K562 (cell line): ENCODE measurements around the gene ZNF763.

Experiments
- CHD2 ChIP-seq: IDR thresholded peaks from 2 replicates; pipeline ENCODE4 v1.6.1; 2011; ENCODE audit warnings: low read depth, low read length
- CREB1 ChIP-seq, 2 experiments: sonication (generic) in 1 of 2; formaldehyde crosslinking in 1 of 2; IDR thresholded peaks; 2 replicates each; pipeline versions ENCODE4 v1.6.1 to v1.8.0; 2012 to 2022; ENCODE audit warnings: inconsistent platforms in 1 of 2, mild to moderate bottlenecking in 1 of 2, missing genetic modification reagents in 1 of 2, moderate library complexity in 1 of 2
- GABPA ChIP-seq: fragments of 200-800 bp; sonication (Bioruptor generic); conservative IDR thresholded peaks from 2 replicates; pipeline ENCODE4 v1.6.1; 2016; ENCODE audit warnings: low read depth, missing genetic modification characterization, missing compliant biosample characterization
- HSF4 ChIP-seq: fragments of 250-450 bp; sonication (Bioruptor Pico); IDR thresholded peaks from 2 replicates; pipeline ENCODE4 v2.1.2; 2022; ENCODE audit warnings: mild to moderate bottlenecking, moderate library complexity, borderline replicate concordance
- MEF2A ChIP-seq: IDR thresholded peaks from 2 replicates; pipeline ENCODE4 v1.6.1; 2011; ENCODE audit warnings: low read depth, mild to moderate bottlenecking, low read length, moderate library complexity; ENCODE audit not compliant: control insufficient read depth
- POLR2A ChIP-seq: fragments of 450-650 bp; conservative IDR thresholded peaks from 2 replicates; pipeline ENCODE4 v1.6.1; 2016
- RBM39 ChIP-seq: fragments of 200-400 bp; formaldehyde crosslinking; optimal IDR thresholded peaks from 2 replicates; pipeline ENCODE3; 2018; ENCODE audit warnings: low read depth, low read length
- SIN3B ChIP-seq: fragments of 450-650 bp; IDR thresholded peaks from 2 replicates; pipeline ENCODE4 v1.6.1; 2017; ENCODE audit warnings: low read depth, mild to moderate bottlenecking, moderate library complexity
- SMARCC2 ChIP-seq: fragments of 450-650 bp; IDR thresholded peaks from 2 replicates; pipeline ENCODE4 v1.6.1; 2017; ENCODE audit warnings: antibody characterized with exemption, moderate library complexity, mild to moderate bottlenecking, low read depth
- ZFP36 ChIP-seq: fragments of 150-350 bp; IDR thresholded peaks from 2 replicates; pipeline ENCODE4 v1.6.1; 2018; ENCODE audit warnings: low read length, low read depth; ENCODE audit not compliant: partially characterized antibody
- TF ChIP-seq, protein P1 (sequence below), 3 experiments: IDR thresholded peaks in 2 of 3; conservative IDR thresholded peaks in 1 of 3; 2 replicates each; pipeline ENCODE4 v1.5.1; 2011 to 2012; ENCODE audit warnings: low read length in 3 of 3, mild to moderate bottlenecking in 3 of 3, control low read depth in 2 of 3, improper control_type of control experiment in 1 of 3, inconsistent platforms in 1 of 3, low read depth in 1 of 3, mixed read lengths in 1 of 3, moderate library complexity in 1 of 3; ENCODE audit not compliant: insufficient read depth in 2 of 3
- TF ChIP-seq, protein P2 (sequence below), 2 experiments: fragments of 450-650 bp in 1 of 2; IDR thresholded peaks; 2 replicates each; pipeline ENCODE4 v1.6.1; 2011 to 2017; ENCODE audit warnings: low read depth in 2 of 2, antibody characterized with exemption in 1 of 2, borderline replicate concordance in 1 of 2, low read length in 1 of 2, mild to moderate bottlenecking in 1 of 2, mixed read lengths in 1 of 2; ENCODE audit not compliant: control insufficient read depth in 1 of 2
- TF ChIP-seq, protein P3 (sequence below): IDR thresholded peaks from 3 replicates; pipeline ENCODE4 v1.6.1; 2011; ENCODE audit warnings: borderline replicate concordance, mild to moderate bottlenecking; ENCODE audit not compliant: insufficient read length, insufficient read depth
- TF ChIP-seq, protein P4 (sequence below), 2 experiments: fragments of 450-650 bp in 1 of 2; sonication (generic) in 1 of 2; formaldehyde crosslinking in 1 of 2; IDR thresholded peaks; 2 replicates each; pipeline versions ENCODE4 v1.7.1 to v1.9.0; 2016 to 2022; ENCODE audit warnings: inconsistent platforms in 1 of 2, mild to moderate bottlenecking in 1 of 2, missing genetic modification reagents in 1 of 2

DNA sequence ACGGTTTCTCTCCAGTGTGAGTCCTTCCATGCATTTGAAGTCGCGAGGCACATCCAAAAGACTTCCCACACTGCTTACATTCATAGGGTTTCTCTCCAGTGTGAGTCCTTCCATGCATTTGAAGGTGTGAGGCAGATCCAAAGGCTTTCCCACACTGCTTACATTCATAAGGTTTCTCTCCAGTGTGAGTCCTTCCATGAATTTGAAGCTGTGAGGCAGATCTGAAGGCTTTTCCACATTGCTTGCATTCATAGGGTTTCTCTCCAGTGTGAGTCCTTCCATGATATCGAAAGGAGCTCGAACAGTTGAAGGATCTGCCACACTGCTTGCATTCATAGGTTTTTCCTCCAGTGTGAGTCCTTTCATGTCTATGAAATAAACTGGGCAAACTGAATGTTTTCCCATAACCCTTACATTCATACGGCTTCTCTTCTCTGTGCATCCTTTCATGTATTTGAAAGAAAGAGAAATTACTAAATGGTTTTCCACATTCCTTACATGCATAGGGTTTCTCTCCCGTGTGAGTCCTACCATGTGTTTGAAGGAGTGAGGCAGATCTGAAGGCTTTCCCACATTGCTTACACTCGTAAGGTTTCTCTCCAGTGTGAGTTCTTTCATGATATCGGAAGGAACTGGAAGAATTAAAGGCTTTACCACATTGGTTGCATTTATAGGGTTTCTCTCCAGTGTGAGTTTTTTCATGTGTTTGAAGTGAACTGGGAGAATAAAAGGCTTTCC lies 50.3 kb downstream of the ZNF763 start:
- TF ChIP-seq, protein P1, sequence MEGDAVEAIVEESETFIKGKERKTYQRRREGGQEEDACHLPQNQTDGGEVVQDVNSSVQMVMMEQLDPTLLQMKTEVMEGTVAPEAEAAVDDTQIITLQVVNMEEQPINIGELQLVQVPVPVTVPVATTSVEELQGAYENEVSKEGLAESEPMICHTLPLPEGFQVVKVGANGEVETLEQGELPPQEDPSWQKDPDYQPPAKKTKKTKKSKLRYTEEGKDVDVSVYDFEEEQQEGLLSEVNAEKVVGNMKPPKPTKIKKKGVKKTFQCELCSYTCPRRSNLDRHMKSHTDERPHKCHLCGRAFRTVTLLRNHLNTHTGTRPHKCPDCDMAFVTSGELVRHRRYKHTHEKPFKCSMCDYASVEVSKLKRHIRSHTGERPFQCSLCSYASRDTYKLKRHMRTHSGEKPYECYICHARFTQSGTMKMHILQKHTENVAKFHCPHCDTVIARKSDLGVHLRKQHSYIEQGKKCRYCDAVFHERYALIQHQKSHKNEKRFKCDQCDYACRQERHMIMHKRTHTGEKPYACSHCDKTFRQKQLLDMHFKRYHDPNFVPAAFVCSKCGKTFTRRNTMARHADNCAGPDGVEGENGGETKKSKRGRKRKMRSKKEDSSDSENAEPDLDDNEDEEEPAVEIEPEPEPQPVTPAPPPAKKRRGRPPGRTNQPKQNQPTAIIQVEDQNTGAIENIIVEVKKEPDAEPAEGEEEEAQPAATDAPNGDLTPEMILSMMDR (IDR thresholded peaks at IDR 0.05 in 2 of 3, conservative IDR thresholded peaks at IDR 0.05 in 1 of 3; ENCODE audit: insufficient read depth in 2 of 3, low read depth in 1 of 3, low read length in 3 of 3) = no peak
- TF ChIP-seq MEF2A (no peak), GABPA (tag) (no peak), SIN3B (no peak), RBM39 (no peak), CREB1 (IDR thresholded peaks at IDR 0.05) (no peak), CREB1 (CRISPR knock-in tag; IDR thresholded peaks at IDR 0.05) (no peak), ZFP36 (no peak), SMARCC2 (no peak), CHD2 (no peak), POLR2A (no peak), HSF4 (CRISPR knock-in tag) (no peak)
- TF ChIP-seq, protein P2, sequence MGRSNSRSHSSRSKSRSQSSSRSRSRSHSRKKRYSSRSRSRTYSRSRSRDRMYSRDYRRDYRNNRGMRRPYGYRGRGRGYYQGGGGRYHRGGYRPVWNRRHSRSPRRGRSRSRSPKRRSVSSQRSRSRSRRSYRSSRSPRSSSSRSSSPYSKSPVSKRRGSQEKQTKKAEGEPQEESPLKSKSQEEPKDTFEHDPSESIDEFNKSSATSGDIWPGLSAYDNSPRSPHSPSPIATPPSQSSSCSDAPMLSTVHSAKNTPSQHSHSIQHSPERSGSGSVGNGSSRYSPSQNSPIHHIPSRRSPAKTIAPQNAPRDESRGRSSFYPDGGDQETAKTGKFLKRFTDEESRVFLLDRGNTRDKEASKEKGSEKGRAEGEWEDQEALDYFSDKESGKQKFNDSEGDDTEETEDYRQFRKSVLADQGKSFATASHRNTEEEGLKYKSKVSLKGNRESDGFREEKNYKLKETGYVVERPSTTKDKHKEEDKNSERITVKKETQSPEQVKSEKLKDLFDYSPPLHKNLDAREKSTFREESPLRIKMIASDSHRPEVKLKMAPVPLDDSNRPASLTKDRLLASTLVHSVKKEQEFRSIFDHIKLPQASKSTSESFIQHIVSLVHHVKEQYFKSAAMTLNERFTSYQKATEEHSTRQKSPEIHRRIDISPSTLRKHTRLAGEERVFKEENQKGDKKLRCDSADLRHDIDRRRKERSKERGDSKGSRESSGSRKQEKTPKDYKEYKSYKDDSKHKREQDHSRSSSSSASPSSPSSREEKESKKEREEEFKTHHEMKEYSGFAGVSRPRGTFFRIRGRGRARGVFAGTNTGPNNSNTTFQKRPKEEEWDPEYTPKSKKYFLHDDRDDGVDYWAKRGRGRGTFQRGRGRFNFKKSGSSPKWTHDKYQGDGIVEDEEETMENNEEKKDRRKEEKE (IDR thresholded peaks at IDR 0.05; ENCODE audit: borderline replicate concordance in 1 of 2, control insufficient read depth in 1 of 2, low read depth in 2 of 2, low read length in 1 of 2) = no peak
- TF ChIP-seq, protein P3, sequence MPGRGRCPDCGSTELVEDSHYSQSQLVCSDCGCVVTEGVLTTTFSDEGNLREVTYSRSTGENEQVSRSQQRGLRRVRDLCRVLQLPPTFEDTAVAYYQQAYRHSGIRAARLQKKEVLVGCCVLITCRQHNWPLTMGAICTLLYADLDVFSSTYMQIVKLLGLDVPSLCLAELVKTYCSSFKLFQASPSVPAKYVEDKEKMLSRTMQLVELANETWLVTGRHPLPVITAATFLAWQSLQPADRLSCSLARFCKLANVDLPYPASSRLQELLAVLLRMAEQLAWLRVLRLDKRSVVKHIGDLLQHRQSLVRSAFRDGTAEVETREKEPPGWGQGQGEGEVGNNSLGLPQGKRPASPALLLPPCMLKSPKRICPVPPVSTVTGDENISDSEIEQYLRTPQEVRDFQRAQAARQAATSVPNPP = no peak
- TF ChIP-seq, protein P4, sequence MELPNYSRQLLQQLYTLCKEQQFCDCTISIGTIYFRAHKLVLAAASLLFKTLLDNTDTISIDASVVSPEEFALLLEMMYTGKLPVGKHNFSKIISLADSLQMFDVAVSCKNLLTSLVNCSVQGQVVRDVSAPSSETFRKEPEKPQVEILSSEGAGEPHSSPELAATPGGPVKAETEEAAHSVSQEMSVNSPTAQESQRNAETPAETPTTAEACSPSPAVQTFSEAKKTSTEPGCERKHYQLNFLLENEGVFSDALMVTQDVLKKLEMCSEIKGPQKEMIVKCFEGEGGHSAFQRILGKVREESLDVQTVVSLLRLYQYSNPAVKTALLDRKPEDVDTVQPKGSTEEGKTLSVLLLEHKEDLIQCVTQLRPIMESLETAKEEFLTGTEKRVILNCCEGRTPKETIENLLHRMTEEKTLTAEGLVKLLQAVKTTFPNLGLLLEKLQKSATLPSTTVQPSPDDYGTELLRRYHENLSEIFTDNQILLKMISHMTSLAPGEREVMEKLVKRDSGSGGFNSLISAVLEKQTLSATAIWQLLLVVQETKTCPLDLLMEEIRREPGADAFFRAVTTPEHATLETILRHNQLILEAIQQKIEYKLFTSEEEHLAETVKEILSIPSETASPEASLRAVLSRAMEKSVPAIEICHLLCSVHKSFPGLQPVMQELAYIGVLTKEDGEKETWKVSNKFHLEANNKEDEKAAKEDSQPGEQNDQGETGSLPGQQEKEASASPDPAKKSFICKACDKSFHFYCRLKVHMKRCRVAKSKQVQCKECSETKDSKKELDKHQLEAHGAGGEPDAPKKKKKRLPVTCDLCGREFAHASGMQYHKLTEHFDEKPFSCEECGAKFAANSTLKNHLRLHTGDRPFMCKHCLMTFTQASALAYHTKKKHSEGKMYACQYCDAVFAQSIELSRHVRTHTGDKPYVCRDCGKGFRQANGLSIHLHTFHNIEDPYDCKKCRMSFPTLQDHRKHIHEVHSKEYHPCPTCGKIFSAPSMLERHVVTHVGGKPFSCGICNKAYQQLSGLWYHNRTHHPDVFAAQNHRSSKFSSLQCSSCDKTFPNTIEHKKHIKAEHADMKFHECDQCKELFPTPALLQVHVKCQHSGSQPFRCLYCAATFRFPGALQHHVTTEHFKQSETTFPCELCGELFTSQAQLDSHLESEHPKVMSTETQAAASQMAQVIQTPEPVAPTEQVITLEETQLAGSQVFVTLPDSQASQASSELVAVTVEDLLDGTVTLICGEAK (IDR thresholded peaks at IDR 0.05) = no peak
- TF ChIP-seq, protein P4 (CRISPR knock-in tag; IDR thresholded peaks at IDR 0.05) = no peak
